IPS DF 4.7 (cell line): ENCODE data around the gene E2F8.

Source experiments
- DNase-seq: peaks from one replicate; pipeline ENCODE4 v3.0.0-alpha.2; 2013; ENCODE audit warnings: low spot score; ENCODE audit errors: extremely low read depth

E2F8 gene

DNA sequence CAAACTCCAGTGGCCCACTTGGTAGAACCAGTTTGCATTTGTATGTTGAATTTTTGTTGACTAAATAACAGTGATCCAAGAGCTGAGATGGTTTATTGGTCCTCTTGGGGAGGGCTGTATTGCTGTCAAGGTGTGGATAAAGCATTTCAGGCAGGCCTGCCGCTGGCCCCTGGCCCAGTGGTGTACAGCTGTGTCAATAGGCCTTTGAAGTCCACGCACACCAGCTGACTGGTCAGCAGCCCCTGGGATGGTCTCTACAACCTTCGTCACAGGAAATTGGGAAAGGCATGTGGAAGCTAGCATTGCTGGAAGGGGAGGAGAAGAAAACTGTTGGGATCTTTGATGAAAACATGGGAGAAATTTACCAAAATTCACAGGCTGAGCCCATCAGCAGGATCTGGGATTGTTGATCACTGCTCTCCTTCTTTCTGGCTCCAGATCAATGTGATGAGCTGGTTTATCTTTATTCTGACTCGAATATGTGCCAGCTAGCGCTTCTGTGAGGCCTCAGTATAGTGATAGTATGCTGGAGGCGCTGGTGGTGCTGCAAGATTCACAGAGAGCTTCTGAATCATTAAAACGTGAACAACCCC lies 12.5 kb upstream of the E2F8 start:
- no peak for DNase-seq

DNA sequence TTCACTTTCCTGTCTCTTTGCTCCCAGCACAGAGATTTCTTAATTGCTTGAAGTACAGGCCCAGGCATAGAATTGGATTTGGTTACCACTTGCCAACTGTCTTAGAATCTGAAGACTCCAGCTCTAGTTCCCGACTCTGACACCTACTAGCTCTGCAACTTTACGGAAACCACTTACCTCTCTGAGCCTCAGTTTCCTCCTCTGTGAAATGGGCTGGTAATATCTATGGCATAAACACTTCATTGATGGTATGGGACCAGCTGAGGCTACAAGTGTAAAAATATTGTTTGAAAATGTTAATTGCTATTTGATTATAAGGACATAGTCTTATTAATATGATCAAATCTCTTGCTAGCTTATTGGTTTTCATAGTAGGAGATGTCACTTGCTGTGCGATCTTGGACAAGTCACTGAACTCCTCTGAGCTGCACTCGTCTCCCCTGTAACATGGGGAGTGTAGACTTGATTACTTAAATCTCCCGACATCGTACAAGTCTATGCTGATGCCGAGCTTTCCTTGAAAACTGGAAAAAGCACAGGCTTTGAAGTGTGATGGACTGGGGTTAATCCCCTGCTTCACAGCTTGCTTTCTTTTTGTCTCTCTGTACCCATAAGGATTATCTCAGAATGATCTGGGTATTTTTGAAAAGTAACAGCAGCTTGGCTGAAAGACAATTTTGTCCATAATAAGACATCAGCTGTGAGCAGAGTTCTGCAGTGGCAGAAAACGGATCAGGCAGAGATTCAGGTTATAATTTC lies 11.8 kb upstream of the E2F8 start:
- no peak for DNase-seq

DNA sequence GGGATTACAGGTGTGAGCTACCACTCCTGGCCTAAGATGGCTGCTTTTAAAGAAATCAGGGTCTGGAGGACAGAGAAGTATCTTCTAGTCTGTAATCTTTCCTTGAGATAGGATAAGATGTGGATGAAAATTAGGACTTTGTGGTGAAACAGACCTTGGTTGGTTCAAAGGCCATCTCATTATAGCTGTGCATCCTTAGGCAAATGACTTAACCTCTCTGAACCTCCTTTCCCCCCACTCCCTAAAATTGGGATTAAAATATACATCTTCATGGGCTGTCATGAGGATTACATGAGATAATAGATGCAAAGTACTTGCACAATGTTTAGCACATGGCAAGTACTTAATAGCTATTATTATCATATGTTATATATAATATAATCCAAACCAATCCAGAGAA lies 10.8 kb upstream of the E2F8 start:
- DNase-seq = no peak

DNA sequence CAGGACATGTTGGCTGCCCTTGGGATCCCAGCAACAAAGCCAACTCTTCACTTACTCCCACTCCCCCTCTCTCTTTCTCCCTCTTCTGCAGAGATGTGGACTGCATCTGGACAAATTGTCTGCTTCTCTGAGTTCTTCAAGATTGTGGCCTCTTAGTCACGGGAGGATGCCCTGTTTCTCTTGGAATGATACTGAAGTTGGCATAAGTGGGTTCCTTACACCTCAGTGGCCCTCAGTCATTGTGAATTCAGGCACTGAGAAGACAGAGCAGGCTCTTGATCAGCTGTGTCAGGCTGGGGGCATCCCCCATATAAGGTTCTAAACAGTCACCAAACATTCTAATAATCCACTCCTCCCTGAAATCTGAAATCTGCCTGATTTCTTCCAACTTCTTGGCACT lies 6.1 kb upstream of the E2F8 start:
- no peak for DNase-seq

DNA sequence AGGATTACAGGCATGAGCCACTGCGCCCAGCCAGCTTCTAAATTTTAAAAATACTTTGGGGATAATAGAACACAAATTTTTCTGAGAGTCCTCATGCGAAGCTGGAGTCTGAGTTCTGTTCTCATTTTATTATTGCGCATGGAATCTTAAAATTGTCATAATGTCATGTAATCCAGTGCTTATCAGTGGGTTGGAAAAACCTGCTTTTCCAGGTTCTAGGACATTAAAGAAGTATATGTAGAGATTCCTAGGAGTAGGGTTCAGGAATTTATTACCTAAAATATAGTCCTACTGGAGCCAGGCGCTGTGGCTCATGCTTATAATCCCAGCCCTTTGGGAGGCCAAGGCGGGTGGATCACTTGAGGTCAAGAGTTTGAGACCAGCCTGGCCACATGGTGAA lies 4.6 kb upstream of the E2F8 start:
- DNase-seq = no peak

DNA sequence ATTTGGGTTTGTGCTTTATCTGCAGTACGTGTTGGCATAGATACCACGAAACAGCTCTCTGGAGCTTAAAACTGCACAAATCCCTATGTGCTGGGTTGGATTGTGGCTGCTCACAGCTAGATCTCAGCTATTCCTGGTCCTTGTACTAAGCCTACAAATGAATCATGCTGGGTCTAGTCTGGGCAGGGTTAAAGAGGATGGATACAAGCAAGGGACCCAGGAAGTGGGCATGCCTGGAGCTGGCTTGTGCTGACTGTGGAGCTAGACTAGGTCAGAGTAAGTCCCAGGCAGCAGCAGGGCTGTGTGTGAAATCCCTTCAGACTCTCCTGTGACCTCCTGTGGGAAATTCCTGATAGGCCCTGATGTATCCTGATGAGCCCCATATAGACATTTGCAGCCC lies 3.9 kb upstream of the E2F8 start:
- no peak for DNase-seq

DNA sequence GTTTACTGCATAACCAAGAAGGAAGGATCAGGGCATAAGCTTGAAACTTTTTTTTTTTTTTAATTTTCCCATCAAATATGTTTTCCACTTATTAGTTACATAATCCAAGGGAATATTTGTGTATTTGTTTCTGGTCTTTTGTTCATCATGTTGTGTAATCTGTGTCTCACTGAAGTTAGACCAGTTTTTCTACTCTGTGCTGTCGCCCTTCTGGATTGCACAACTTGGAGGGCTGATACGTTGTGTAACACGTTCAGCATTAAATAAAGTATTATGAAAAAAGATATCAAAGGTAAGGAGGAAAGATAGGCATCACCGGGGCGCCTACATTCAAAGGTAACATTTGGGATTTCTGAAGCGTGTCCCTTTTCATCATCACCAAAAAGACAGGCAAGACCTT lies 3.3 kb upstream of the E2F8 start:
- DNase-seq = no peak

DNA sequence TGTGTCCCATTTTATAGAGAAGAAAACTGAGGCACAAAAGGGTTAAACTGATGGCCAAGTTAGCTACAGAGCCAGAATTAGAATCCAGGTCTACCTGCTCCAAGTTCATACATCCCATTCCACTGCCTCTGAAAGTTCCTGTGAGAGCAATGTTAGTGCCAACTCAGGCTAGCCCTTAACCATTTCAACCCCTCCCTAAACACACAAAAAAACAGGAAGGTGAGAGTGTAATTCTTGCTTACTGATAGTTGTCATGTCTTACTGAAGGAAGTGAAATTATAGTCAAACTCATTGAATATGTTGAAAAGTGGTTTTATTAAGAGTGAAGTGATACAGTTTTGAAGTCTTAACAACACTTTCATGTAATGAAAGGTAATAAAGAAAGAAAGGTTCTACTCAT lies 2.9 kb upstream of the E2F8 start:
- no peak for DNase-seq

DNA sequence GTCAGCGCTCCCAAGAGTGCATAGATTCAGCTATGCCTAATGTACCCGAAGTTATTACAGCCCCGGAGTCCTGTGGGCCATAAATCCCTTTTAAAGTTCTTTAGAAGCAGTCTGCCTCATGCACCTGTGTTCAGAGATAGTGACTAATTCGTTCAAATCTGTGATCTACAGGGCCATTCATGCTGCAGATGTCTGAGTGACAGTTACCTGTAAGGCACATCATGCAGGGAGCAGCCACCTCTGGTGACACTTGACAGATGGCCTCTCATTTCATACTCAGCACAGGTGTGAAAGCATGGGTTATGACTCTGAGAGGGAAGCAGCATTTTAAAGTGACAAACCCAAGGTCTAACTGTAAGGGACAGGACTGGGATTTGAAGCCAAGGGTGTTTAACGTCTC lies 2.4 kb upstream of the E2F8 start:
- no peak for DNase-seq

DNA sequence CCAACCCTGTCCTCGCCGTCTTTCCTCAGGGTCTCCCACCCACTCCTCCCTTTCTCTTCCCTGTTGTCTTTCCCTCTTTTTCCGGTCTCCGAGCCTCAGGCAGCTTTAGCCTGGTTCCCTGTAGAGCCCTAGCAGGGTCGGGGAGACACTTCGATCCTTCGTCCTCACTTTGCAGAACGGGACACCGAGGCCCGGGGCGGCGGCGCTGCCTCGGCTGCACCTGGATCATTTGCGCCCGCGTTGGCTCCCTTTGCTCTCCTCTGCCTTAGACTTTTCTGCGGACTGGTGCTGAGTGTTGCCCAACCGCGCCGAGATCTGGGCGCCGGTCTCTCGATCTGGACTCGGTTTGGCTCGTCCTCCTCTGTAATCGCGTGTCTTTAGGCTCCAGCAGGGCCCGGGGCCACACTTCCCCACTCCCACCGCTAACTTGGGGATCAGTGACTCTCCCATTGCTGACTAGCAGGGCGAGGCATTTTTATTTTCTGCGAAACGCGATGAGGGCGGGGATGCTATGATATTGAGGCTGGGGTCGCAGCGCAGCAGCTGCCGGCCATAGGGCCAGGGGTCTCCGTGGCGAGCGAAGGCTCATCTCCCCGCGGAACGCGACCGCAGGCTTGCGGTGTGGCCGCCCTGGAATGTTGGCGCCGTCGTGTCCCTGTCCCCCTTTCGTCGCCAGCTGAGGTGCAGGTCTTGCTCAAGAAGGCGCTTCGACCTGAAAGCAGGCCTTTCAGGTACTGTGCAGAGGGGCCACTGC lies 1.6 kb upstream of the E2F8 start:
- DNase-seq = no peak

DNA sequence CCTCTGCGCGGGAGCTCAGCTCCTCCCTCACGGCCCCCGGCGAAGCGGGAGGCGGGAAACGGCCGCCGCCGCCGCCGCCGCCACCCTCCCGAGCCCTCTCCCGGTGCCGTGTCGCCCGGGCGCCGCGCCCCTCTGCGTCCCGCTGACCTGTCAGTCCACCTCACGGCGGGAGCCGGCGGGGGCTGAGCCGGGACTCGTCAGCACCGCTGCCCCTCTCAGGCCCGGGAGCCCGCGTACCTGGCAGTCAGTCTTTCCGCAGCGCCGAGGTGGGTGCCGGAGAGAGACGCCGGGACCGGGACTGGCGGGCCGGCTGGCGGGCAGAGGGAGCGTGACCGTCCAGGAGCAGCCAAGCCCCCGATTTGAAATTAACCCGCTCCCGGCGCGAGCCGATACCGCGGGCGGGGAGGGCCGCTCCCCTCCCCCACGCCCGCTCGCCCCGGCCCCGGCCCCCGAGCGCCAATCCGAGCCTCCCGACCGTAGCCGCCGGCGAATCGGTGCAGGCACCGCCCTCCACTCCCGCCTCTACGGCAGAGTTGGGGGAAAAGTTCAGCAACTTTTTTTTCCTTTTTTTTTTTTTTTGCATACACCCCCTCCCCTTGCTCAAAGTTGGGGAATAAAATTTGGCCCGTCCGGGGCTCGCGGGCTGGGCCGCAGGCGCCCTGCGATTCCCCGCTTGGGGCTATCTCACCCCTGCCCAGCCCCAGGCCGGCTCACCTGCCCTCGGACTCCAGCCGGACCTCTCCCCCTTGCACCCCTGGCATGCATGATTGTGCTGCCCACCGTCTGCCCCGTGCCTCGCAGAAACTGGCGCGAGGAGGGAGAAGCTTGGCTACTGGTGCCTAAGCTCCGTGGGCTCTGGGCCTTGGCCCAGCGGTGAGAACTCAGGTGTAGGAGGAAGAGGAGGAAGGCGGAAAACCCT lies 774 bp upstream of the E2F8 start:
- DNase-seq = no peak

DNA sequence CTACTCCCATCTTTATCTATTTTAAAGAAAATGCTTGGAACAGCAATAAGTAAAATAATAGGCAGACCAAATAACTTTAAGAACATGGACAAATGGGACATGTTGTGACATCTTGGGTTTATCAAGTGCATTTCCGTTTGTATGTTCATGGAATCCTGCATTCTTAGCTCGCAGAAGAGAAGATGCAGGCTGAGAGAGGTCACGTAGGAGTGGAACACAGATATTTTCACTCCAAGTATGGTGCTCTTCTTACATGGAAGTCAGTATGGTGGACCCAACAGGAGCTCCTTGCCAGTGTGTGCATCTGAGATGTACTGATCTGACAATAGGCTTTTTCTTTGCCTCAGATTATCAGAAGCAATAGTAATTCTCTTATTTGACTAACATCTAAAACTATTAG lies 1.7 kb downstream of the E2F8 start:
- no peak for DNase-seq

DNA sequence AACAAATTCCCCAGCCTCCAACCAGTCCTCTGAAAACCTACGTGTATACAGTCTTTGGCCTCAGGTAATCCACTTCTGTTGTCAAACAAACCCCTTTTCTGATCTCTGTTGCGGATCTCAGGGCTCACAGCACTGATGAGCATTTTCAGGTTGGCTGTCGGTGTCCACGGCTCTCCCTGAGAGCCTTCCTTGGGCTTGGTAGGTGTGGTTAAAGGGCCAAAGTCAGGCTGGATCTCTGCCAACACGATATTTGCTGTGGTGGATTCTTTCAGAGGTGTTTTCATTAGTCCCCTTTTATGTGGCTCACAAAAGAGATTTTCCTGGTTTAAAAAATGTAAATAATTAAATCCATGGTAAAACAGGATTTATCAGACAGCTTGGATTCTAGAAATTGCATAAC lies 2.9 kb downstream of the E2F8 start:
- no peak for DNase-seq

DNA sequence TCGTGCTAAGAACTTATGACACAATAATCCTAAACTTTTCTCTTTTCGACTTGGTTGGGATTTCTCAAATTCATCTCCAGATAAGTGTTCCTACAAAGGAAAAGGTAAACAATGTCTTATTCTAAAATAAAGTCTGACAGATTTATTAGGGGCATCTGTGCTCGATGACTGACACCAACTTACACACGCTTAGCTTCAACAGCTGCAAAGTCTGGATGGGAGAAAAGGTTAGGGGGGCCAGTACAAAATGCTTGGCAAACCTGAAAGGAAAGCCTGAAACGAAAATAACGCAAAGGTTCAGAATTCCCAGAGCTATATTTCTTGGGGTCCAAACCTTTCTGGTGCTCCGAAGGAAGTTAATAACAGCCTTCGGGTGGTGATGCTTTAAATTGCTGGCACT lies 3.4 kb downstream of the E2F8 start:
- no peak for DNase-seq

DNA sequence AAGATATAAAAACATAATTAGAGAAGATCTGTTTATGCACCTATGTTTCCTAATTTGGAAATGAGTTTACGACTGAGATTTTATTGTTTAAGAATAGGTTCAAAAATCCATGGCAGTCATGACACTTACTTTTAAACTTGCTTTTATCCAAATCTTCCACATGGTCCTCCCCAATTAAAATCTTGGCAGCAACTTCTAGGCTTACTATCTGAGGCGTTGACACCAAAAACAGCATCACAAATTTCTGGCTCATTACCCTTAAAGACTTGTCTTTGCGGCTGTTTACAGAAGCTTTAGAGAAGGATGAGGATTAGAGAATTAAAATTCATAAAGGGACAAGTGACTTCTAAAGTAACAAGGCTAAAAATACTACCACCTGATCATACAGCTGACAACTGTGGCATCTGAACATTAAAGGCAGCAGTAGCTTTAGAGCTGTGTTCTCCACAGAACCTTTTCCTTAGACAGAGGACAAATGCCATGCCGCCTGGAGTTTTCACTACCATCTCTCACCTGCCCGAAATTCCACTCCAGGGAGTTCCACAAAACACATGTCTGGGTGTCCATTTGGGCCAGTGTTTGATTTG lies 6.4 kb downstream of the E2F8 start:
- no peak for DNase-seq

DNA sequence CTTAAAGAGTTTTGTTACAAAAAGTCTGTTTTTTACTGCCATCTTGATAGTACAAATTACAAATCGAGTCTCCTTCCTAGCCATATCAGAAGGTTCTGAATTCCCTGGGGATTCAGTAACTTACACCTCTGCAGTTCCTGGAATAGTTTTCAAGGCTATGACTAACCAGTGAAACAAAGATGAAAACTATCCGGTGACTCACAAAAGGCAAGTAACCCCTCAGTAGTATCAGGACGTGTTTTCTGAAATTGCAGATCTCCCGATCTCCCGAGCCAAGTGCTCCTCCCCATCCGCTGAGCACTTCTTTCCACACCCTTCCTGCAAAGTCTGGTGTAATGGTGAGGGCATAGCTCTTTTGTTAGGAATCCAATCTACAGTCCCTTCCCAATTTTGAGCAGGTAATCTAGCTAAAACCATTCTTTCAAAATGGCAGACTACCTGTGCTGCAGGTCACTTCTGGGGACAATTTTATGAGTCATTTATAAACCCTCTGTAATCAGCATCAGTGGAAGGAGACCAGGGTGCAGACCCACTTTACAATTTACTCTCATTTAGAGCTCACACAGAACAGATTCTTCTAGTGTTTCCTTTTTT lies 7.7 kb downstream of the E2F8 start:
- DNase-seq = no peak

DNA sequence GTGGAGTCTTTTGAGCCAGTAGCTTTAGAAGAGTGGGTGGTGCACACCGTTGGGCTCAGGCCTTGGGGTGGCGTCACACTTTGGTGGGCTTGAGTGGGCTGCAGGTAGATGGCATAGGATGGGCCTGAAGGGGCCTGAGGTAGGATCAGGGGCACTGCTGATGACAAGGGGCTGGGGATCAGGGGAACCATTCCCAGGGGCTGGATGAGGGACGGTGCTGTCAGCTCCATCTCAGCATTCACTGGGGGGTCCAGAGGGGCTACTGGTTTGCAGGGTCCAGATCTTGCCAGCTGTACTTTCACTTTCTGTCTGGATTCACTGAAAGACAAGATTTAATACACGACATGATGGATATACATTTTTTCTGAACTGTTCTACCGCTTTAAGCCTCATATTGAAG lies 11.1 kb downstream of the E2F8 start:
- no peak for DNase-seq

DNA sequence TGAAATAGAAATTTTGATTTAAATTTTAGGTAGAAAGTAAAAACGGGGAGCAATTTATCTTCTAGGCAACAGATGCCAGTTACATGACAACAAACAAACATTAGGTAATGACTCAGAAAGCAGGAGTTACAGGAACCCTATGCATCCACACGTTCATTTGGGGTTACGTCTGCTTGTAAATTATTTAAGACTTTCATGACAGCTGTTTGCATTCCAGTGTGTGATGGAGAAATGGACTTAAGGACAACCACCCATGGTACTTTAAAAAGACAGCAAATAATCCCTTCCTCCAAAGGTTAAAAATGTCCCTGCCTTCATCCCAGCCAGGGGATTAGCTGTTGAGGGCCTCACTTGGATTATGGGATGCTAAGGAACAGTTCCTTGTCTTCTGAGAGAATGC lies 11.8 kb downstream of the E2F8 start:
- no peak for DNase-seq

DNA sequence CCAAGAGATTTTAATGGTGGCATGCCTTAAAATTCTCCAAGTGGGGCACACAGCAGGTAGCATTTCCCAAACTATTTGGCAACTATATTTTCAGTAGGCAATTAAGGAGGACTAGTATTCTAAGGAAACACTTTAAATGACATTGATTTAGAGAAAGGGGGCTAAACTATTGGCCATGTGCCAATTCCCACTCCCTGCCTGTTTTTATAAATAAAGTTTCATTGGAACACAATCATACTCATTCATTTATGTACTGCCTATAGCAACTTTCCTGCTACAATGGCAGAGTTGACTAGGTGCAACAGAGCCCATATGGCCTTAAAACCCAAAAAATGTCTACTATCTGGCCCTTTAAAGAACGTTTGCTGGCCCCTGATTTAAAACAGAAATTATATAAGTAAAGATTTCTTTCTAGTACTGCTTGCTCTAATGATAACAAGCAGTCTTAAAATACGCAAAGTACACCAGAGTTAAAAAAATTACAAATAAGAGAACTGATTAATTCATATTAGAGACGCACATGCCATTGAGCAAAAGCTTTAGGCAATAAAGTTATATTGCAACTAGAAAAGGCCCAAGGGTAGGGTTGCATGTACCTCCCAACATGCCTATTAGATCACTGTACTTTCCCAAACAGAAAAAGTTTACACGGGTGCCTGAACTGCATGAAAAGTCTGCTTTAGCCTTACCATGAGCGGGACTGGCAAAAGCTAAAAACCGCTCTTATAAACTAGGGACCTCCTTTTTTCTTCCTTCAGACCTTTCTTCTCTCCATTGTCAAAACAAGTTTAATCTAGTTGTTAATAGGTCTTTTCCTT lies 14.2 kb downstream of the E2F8 start:
- DNase-seq = no peak

DNA sequence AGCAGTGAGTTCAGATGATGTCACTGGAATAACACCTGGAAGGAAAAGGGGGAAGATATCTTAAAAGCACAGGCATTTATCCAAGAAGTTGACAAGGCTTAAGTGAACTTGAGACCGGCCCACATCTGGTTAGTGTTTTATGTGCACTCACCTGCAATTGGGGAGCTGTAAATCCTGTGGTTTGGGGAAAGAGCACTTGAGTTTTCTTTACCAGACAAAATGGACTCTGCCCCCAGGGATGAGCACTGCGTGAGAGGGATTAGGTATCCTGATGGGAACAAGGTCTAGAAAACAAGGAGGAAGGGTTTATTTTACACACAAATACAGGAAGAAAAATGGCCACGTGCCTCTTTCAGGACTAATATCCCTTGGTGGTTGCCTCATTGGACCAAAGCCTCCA lies 15.2 kb downstream of the E2F8 start:
- no peak for DNase-seq
